BE2C (cell line): Measurements from ENCODE around the gene GNAQ.

ENCODE experiments used
- DNase-seq: peaks from one replicate; pipeline ENCODE4 v3.0.0-alpha.2; 2020
- H3K27me3 ChIP-seq: fragments of 250-450 bp; sonication (Bioruptor Pico); 2 replicates; pipeline ENCODE4 v1.5.1; 2020; ENCODE audit warnings: mild to moderate bottlenecking
- H3K36me3 ChIP-seq: fragments of 250-450 bp; sonication (Bioruptor Pico); 2 replicates; pipeline ENCODE4 v1.5.1; 2020; ENCODE audit warnings: mild to moderate bottlenecking
- H3K4me1 ChIP-seq: fragments of 250-450 bp; sonication (Bioruptor Pico); 2 replicates; pipeline ENCODE4 v1.5.1; 2020
- H3K4me3 ChIP-seq: 2 replicates; pipeline ENCODE4 v1.5.1; 2011; ENCODE audit warnings: low read depth, low read length
- H3K9me3 ChIP-seq: fragments of 250-450 bp; sonication (Bioruptor Pico); 2 replicates; pipeline ENCODE4 v1.5.1; 2020
- CTCF ChIP-seq: IDR thresholded peaks from 2 replicates; pipeline ENCODE4 v1.5.1; 2012; ENCODE audit warnings: mild to moderate bottlenecking, low read depth, low read length

The GNAQ gene

DNA sequence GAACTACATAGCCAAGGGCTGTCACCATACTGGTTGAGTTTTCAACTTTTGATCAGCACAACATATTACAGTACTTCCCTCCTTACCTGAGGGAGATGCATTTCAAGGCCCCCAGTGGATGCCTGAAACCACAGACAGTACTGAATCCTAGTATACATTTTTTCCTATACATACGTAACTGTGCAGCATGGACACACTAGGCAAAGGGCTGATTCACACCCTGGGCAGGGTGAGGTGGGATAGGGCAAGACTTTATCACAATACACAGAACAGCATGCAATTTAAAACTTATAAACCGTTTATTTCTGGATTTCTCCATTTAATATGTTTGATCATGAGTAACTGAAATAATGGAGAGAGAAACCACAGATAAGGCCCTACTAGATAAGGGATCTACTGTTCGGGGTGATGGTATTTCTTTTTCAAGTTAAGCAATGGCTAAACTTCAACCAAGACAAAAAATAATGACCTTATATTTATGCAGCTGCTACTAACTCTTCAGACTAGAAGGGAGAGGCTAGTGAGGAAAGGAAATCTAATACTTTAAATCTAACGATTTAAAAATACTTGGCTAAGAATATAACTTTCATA lies 196.6 kb downstream of the GNAQ start:
- TF ChIP-seq CTCF = no peak
- no peaks in the 10 kb centered on the region for H3K36me3 ChIP-seq
- 0 out of 2 replicates have a peak, but pooled peaks cover 2% of the 10 kb centered on the region for H3K4me1 ChIP-seq
- no peaks in the 10 kb centered on the region for H3K27me3 ChIP-seq
- no peak overlapping the region for H3K4me3 ChIP-seq
- DNase-seq = no peak
- H3K9me3 ChIP-seq = no peaks in the 10 kb centered on the region

GRCh38 chr9:77833561-77834429 lies 197.8 kb downstream of the GNAQ start:
- Histone ChIP-seq H3K9me3 (no peaks in the 10 kb centered on the region), H3K27me3 (no peaks in the 10 kb centered on the region; the same call in 1 of the 2 replicates), H3K4me3 (no peak overlapping the region), H3K36me3 (no peaks in the 10 kb centered on the region), H3K4me1 (no peaks in the 10 kb centered on the region)
- no peak for DNase-seq
- no peak for TF ChIP-seq CTCF

GRCh38 chr9:77832639-77833038 lies 199.0 kb downstream of the GNAQ start:
- Histone ChIP-seq H3K4me3 (no peak overlapping the region), H3K27me3 (no peaks in the 10 kb centered on the region; the same call in 1 of the 2 replicates), H3K9me3 (no peaks in the 10 kb centered on the region), H3K4me1 (no peaks in the 10 kb centered on the region), H3K36me3 (no peaks in the 10 kb centered on the region)
- no peak for DNase-seq
- no peak for TF ChIP-seq CTCF

DNA sequence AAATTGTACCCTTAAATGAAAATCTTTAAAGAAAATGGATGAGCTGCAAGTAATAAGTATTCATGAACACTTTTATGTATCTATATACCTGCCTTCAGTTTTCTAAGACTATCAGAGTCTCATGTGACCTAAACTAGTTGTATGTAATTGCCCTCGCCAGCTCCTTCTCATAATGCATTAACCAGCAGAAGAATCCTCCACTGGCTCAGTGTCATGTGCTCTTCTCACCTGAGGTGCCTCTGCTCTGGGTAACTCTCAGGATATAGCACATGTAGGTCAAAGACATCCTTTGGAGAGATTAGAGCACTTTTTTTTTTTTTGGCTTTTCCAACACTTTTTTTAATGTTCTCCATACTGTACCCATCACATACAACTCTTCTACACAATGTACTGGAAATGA lies 199.8 kb downstream of the GNAQ start:
- Histone ChIP-seq H3K36me3 (no peaks in the 10 kb centered on the region), H3K27me3 (no peaks in the 10 kb centered on the region; the same call in 1 of the 2 replicates), H3K4me1 (no peaks in the 10 kb centered on the region), H3K9me3 (no peaks in the 10 kb centered on the region), H3K4me3 (no peak overlapping the region)
- no peak for DNase-seq
- no peak for TF ChIP-seq CTCF

DNA sequence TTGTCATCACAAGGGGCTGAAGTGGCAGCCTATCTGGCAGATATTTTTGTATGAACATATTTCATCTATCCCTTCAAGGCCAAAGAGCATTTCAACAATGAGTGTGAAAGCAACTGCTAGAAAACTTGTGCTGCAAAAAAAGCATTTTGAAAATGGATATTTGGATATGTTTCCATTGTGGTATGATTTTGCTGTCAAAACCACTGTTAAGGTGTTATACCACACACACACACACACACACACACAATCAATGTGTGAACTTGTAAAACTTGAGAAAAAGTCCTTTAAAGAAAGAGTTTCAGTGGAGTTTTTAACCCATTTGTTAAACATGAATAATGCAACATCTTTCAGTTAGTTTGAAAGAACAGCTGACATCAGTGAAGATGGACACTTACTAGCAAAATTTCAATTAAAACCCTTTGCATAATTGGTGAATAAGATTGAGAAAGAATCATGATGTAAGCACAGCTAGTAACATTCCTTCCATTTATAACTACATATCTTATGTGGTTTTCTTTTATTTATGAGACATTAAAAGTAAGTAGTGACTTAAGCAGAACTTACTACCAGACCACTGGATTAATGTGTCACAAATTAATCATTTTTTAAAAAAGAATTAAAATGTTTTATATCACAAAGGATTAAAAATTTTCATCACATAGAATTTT lies 200.9 kb downstream of the GNAQ start:
- TF ChIP-seq CTCF = no peak
- Histone ChIP-seq H3K4me3 (no peak overlapping the region), H3K27me3 (no peaks in the 10 kb centered on the region; the same call in 1 of the 2 replicates), H3K4me1 (no peaks in the 10 kb centered on the region), H3K9me3 (no peaks in the 10 kb centered on the region), H3K36me3 (no peaks in the 10 kb centered on the region)
- DNase-seq = no peak

- no peak for TF ChIP-seq CTCF
- H3K4me3 ChIP-seq = no peak overlapping the region
- no peaks in the 10 kb centered on the region; the same call in 1 of the 2 replicates for H3K4me1 ChIP-seq
- peaks cover 3% of the 10 kb centered on the region; the same call in 1 of the 2 replicates for H3K36me3 ChIP-seq
- H3K27me3 ChIP-seq = no peaks in the 10 kb centered on the region; the same call in 1 of the 2 replicates
- H3K9me3 ChIP-seq = no peaks in the 10 kb centered on the region
- DNase-seq = no peak
Measured at GRCh38 chr9:77829420-77829819, 202.2 kb downstream of the GNAQ start.
